Motor neuron (in vitro differentiated cells): ENCODE measurements around the gene PDE3A. TPM values are rescaled to one million over a fixed set of nuclear protein-coding genes. Genes with fewer than 3 reads are reported as not detected.

Experiments used
- ATAC-seq, 8 experiments: fragments of 200-7000 bp; cut with Tn5 transposase; replicated peaks in 6 of 8; 2 replicates each; pipeline ENCODE4 v1.8.0; 2021; ENCODE audit warnings: mild to moderate bottlenecking in 8 of 8, moderate library complexity in 8 of 8
- H3K27ac ChIP-seq, 2 donors: fragments of 250-450 bp; sonication (Bioruptor Pico); 2 replicates each; pipeline ENCODE4 v1.9.0; 2021; ENCODE audit warnings: antibody characterized with exemption in 2 of 2, mild to moderate bottlenecking in 2 of 2, moderate library complexity in 1 of 2
- H3K4me1 ChIP-seq, 2 donors: fragments of 250-450 bp; sonication (Bioruptor Pico); replicated peaks in 1 of 2; 2 replicates each; pipeline ENCODE4 v1.6.1; 2021; ENCODE audit warnings: antibody characterized with exemption in 2 of 2, mild to moderate bottlenecking in 2 of 2, moderate library complexity in 1 of 2
- H3K4me3 ChIP-seq, 5 donors: fragments of 250-450 bp; sonication (Bioruptor Pico); 2 replicates each; pipeline ENCODE4 v1.9.0; 2021; ENCODE audit warnings: antibody characterized with exemption in 5 of 5, mild to moderate bottlenecking in 5 of 5, moderate library complexity in 4 of 5
- WGBS, 10 experiments: fragments of 450-650 bp; shearing (Covaris generic); methylation state at CpG; one replicate each; pipeline ENCODE4 v1.0.0; 2022; 5-methylcytosine and 5-hydroxymethylcytosine counted together
- in situ Hi-C, 9 experiments: fragments of 400-800 bp; cut with MboI; loops; one replicate each; pipeline ENCODE4 v1.15.0; 2021; ENCODE audit warnings: low sequenced_read_pairs in 9 of 9, low pct_unique_long_range_greater_than_20kb in 2 of 9; ENCODE audit not compliant: unreplicated experiment in 9 of 9
- total RNA-seq, 8 experiments: library from RNA; unstranded; fragments of 300-600 nt; gene quantifications; 2 replicates each; pipeline versions ENCODE4 v1.2.3 to v1.2.4, GENCODE V29; 2022

PDE3A gene
- total RNA-seq, 8 experiments from 2014 or later = 0.41 to 18.7 (median 5.6) TPM

GRCh38 chr12:20438299-20438779 lies 70.0 kb downstream of the PDE3A start:
- H3K27ac ChIP-seq = no peak overlapping the region
- no peaks in the 10 kb centered on the region for H3K4me1 ChIP-seq
- peak in 2 of 8 experiments; percentile 31 to 88 for ATAC-seq
- 0 to 100% (median 78%) methylated on average over 1 to 2 of the region's 2 CpGs for WGBS, 10 experiments
- in situ Hi-C loops = no loop called here
- no peak overlapping the region for H3K4me3 ChIP-seq

- H3K27ac ChIP-seq = no peak overlapping the region
- ATAC-seq = no peak
- no peaks in the 10 kb centered on the region for H3K4me1 ChIP-seq
- no peak overlapping the region for H3K4me3 ChIP-seq
- 11 to 100% (median 72%) methylated on average over 1 of the region's 1 CpG; no CpG with 5 or more reads in 2 of the 10 experiments for WGBS, 10 experiments
- in situ Hi-C loops = no loop called here
Measured at GRCh38 chr12:20439626-20440025, 71.3 kb downstream of the PDE3A start.

GRCh38 chr12:20440408-20440807 lies 72.1 kb downstream of the PDE3A start:
- no peak overlapping the region for H3K4me3 ChIP-seq
- no peaks in the 10 kb centered on the region for H3K4me1 ChIP-seq
- H3K27ac ChIP-seq = no peak overlapping the region
- 0 to 100% (median 80%) methylated on average over 1 of the region's 1 CpG; no CpG with 5 or more reads in 1 of the 10 experiments for WGBS, 10 experiments
- ATAC-seq = no peak
- in situ Hi-C loops = no loop called here

GRCh38 chr12:20442322-20442721 lies 74.0 kb downstream of the PDE3A start:
- 48 to 100% (median 75%) methylated on average over 1 to 6 of the region's 6 CpGs for WGBS, 10 experiments
- Histone ChIP-seq H3K27ac (no peak overlapping the region), H3K4me3 (no peak overlapping the region), H3K4me1 (no peaks in the 10 kb centered on the region)
- no peak for ATAC-seq
- in situ Hi-C loops = no loop called here

- Histone ChIP-seq H3K4me1 (no peaks in the 10 kb centered on the region), H3K4me3 (no peak overlapping the region), H3K27ac (no peak overlapping the region)
- in situ Hi-C loops = no loop called here
- no peak for ATAC-seq
- 9 to 94% (median 74%) methylated on average over 2 to 3 of the region's 3 CpGs; no CpG with 5 or more reads in 1 of the 10 experiments for WGBS, 10 experiments
Measured at GRCh38 chr12:20443255-20443654, 74.9 kb downstream of the PDE3A start.

GRCh38 chr12:20443792-20444191 lies 75.5 kb downstream of the PDE3A start:
- in situ Hi-C loops = no loop called here
- no peaks in the 10 kb centered on the region for H3K4me1 ChIP-seq
- WGBS, 10 experiments = 54 to 100% (median 92%) methylated on average over 1 to 2 of the region's 2 CpGs; no CpG with 5 or more reads in 1 of the 10 experiments
- no peak overlapping the region for H3K4me3 ChIP-seq
- no peak overlapping the region for H3K27ac ChIP-seq
- ATAC-seq = no peak

- Histone ChIP-seq H3K4me1 (no peaks in the 10 kb centered on the region), H3K27ac (no peak overlapping the region), H3K4me3 (no peak overlapping the region)
- ATAC-seq = no peak
- WGBS, 10 experiments = 49 to 97% (median 89%) methylated on average over 2 to 6 of the region's 6 CpGs
- in situ Hi-C loops = no loop called here
Measured at GRCh38 chr12:20444595-20445170, 76.3 kb downstream of the PDE3A start.

GRCh38 chr12:20445687-20446086 lies 77.3 kb downstream of the PDE3A start:
- ATAC-seq = peak in 7 of 8 experiments; percentile 39 to 96 (median 88)
- in situ Hi-C loops = no loop called here

GRCh38 chr12:20446836-20447235 lies 78.5 kb downstream of the PDE3A start:
- H3K4me1 ChIP-seq = no peaks in the 10 kb centered on the region
- in situ Hi-C loops = no loop called here
- 40 to 100% (median 80%) methylated on average over 1 to 3 of the region's 3 CpGs; no CpG with 5 or more reads in 2 of the 10 experiments for WGBS, 10 experiments

More at GRCh38 chr12:20445687-20446086, 77.3 kb downstream of the PDE3A start:
- H3K4me3 ChIP-seq = no peak overlapping the region
- no peak overlapping the region for H3K27ac ChIP-seq
- H3K4me1 ChIP-seq = no peaks in the 10 kb centered on the region
- 0 to 93% (median 85%) methylated on average over 1 to 4 of the region's 4 CpGs; no CpG with 5 or more reads in 1 of the 10 experiments for WGBS, 10 experiments

GRCh38 chr12:20448781-20449180 lies 80.4 kb downstream of the PDE3A start:
- Histone ChIP-seq H3K4me3 (no peak overlapping the region), H3K27ac (no peak overlapping the region), H3K4me1 (no peaks in the 10 kb centered on the region)
- no peak for ATAC-seq
- 9 to 94% (median 83%) methylated on average over 1 to 2 of the region's 2 CpGs; no CpG with 5 or more reads in 1 of the 10 experiments for WGBS, 10 experiments
- in situ Hi-C loops = no loop called here

More at GRCh38 chr12:20446836-20447235, 78.5 kb downstream of the PDE3A start:
- ATAC-seq = no peak
- no peak overlapping the region for H3K4me3 ChIP-seq
- H3K27ac ChIP-seq = no peak overlapping the region

- Histone ChIP-seq H3K4me1 (no peaks in the 10 kb centered on the region), H3K4me3 (no peak overlapping the region), H3K27ac (no peak overlapping the region)
- in situ Hi-C loops = no loop called here
- WGBS, 10 experiments = 61 to 100% (median 98%) methylated on average over 1 to 2 of the region's 2 CpGs; no CpG with 5 or more reads in 2 of the 10 experiments
- ATAC-seq = no peak
Measured at GRCh38 chr12:20450591-20451180, 82.3 kb downstream of the PDE3A start.

GRCh38 chr12:20451761-20452160 lies 83.4 kb downstream of the PDE3A start:
- no peaks in the 10 kb centered on the region for H3K4me1 ChIP-seq
- H3K4me3 ChIP-seq = no peak overlapping the region
- in situ Hi-C loops = no loop called here
- peak in 4 of 8 experiments; percentile 40 to 85 (median 55) for ATAC-seq
- no peak overlapping the region for H3K27ac ChIP-seq
- WGBS, 10 experiments = 29 to 100% (median 78%) methylated on average over 1 to 3 of the region's 3 CpGs

- no peak overlapping the region for H3K4me3 ChIP-seq
- H3K27ac ChIP-seq = no peak overlapping the region
- in situ Hi-C loops = no loop called here
- WGBS, 10 experiments = 72 to 100% (median 100%) methylated on average over 2 to 4 of the region's 4 CpGs; no CpG with 5 or more reads in 1 of the 10 experiments
- no peak for ATAC-seq
- H3K4me1 ChIP-seq = no peaks in the 10 kb centered on the region
Measured at GRCh38 chr12:20452496-20453010, 84.2 kb downstream of the PDE3A start.
